Uterus (tissue), 2 donors: ENCODE measurements around the gene RRAGD.
A peak's percentile ranks its signal among the peaks of the same experiment; 100 is the strongest.

Experiments used
- POLR2A ChIP-seq, 2 donors: fragments of 450-650 bp; IDR thresholded peaks; one replicate each; pipeline ENCODE4 v1.6.1; 2016; ENCODE audit warnings: antibody characterized with exemption in 2 of 2, mild to moderate bottlenecking in 1 of 2, moderate library complexity in 1 of 2
- TF ChIP-seq, protein P1 (sequence below), 4 experiments: fragments of 200-600 bp in 2 of 4; fragments of 450-650 bp in 2 of 4; sonication (generic) in 2 of 4; IDR thresholded peaks; one replicate each; pipeline ENCODE4 v1.5.1; 2016 to 2019; ENCODE audit warnings: antibody characterized with exemption in 4 of 4, mild to moderate bottlenecking in 2 of 4, moderate library complexity in 1 of 4

DNA sequence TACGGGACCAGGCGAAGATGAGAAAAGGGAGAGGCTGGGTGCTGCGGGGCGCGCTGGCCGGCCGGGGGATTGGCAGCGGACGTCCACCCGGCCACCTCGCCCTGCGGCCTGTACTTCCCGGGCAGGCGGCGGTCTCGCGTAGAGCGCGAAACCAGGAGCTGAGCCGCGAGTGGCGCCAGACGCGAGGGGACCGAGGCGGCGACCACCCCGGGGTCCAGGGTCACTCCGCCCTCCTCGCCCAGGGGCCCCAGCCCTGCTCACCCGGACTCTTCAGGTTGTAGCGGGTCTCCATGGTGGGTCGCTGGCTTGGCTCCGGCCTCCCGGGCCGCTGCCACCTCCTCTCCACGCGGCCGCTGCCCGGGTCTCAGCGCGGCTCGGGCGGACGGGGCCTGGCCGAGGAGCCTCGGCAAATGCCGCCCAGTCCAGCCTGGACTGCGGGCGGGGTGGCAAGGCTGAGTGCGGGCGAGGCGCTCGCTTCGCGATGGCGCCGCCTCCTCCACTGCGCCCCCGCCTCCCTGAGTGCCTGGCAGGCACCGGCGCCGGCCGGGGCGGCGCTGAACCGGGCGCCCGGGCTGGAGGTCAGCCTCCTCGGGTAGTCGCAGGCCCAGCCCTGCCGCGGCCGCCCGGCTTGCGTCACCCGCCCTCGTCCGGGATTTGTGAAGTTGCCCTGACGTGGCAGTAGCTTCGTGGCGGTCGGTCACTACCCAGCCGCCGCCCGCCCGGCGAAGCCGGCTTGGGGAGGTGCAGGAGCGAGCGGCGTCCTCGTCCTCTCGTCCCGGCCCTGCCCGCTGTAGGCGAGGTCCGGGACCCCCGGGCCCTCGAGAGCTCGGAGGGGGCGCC, 59.6 kb downstream of the RRAGD start, which contains the start of gene UBE2J1:
- TF ChIP-seq, protein P1, sequence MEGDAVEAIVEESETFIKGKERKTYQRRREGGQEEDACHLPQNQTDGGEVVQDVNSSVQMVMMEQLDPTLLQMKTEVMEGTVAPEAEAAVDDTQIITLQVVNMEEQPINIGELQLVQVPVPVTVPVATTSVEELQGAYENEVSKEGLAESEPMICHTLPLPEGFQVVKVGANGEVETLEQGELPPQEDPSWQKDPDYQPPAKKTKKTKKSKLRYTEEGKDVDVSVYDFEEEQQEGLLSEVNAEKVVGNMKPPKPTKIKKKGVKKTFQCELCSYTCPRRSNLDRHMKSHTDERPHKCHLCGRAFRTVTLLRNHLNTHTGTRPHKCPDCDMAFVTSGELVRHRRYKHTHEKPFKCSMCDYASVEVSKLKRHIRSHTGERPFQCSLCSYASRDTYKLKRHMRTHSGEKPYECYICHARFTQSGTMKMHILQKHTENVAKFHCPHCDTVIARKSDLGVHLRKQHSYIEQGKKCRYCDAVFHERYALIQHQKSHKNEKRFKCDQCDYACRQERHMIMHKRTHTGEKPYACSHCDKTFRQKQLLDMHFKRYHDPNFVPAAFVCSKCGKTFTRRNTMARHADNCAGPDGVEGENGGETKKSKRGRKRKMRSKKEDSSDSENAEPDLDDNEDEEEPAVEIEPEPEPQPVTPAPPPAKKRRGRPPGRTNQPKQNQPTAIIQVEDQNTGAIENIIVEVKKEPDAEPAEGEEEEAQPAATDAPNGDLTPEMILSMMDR (IDR thresholded peaks at IDR 0.05), result no peak
- TF ChIP-seq POLR2A (IDR thresholded peaks at IDR 0.05), result peak; percentile 76 to 96
